ENCODE results near the gene INPP1. TPM values are rescaled to one million over a fixed set of nuclear protein-coding genes. Genes with fewer than 3 reads are reported as not detected.

INPP1 gene
- total RNA-seq, 1 experiment from 2014 or later = 4.0 TPM

DNA sequence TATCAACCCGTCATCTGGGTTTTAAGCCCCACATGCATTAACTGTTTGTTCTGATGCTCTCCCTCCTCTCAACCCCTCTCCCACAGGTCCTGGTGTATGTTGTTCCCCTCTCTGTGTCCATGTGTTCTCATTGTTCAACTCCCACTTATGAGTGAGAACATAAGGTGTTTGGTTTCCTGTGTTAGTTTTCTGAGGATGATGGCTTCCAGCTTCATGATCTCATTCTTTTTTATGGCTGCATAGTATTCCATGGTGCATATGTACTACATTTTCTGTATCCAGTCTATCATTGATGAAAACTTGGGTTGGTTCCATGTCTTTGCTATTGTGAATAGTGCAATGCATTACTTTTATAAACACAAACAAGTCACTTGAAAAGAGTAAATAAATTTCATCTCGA lies 7.0 kb upstream of the INPP1 start:
- Histone ChIP-seq H3F3A (ENCODE audit: low read length, unreplicated experiment) (no peaks in the 10 kb centered on the region), H2AFZ (ENCODE audit: low read length) (no peak overlapping the region), H3K4me2 (ENCODE audit: low read length) (no peak overlapping the region), H3K27me3 (ENCODE audit: low read length) (no peaks in the 10 kb centered on the region), H3K4me3 (ENCODE audit: low read length) (no peak overlapping the region), H3K9me3 (ENCODE audit: low read length) (no peaks in the 10 kb centered on the region), H3K79me2 (ENCODE audit: low read length) (no peaks in the 10 kb centered on the region), H3K4me1 (ENCODE audit: insufficient read depth, low read length) (no peaks in the 10 kb centered on the region), H3K27ac (ENCODE audit: low read length) (no peak overlapping the region), H4K20me1 (ENCODE audit: low read length) (no peaks in the 10 kb centered on the region), H3K36me3 (ENCODE audit: low read depth, low read length) (no peaks in the 10 kb centered on the region), H3K9me2 (replicated peaks; ENCODE audit: low read length) (no peaks in the 10 kb centered on the region), H3K9ac (ENCODE audit: low read length) (no peak overlapping the region)
- BruUV-seq (replicated peaks) = no TSS peak
- intact Hi-C loops (cut with micrococcal nuclease) = no loop called here
- TF ChIP-seq EZH2phosphoT487 (IDR thresholded peaks at IDR 0.05; ENCODE audit: borderline replicate concordance, low read length) = no peak
- TF ChIP-seq, protein P1, sequence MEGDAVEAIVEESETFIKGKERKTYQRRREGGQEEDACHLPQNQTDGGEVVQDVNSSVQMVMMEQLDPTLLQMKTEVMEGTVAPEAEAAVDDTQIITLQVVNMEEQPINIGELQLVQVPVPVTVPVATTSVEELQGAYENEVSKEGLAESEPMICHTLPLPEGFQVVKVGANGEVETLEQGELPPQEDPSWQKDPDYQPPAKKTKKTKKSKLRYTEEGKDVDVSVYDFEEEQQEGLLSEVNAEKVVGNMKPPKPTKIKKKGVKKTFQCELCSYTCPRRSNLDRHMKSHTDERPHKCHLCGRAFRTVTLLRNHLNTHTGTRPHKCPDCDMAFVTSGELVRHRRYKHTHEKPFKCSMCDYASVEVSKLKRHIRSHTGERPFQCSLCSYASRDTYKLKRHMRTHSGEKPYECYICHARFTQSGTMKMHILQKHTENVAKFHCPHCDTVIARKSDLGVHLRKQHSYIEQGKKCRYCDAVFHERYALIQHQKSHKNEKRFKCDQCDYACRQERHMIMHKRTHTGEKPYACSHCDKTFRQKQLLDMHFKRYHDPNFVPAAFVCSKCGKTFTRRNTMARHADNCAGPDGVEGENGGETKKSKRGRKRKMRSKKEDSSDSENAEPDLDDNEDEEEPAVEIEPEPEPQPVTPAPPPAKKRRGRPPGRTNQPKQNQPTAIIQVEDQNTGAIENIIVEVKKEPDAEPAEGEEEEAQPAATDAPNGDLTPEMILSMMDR (conservative IDR thresholded peaks at IDR 0.05; ENCODE audit: low read depth, low read length) = no peak
- ATAC-seq = no peak
- DNase-seq = no peak
- POLR2A ChIA-PET (ENCODE audit: unreplicated experiment) = no interaction called here
- CTCF ChIA-PET = no interaction called here

DNA sequence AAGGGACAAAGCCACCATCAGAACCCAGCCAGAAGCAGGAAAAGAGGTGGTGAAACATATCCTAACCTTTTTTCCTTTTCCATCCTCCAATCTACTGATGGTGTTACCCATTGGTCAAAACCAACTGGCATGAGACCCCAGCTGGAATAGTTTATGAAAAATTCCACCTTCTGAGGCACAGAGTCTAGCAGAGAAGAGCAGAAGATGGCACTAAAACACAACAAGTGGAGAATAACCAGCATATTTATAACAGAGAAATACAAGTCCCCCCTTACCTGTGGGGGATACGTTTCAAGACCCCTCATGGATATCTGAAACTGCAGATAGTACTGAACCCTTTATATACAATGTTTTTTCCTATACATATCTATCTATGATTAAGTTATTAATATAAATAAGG lies 4.9 kb upstream of the INPP1 start:
- no TSS peak for BruUV-seq (replicated peaks)
- TF ChIP-seq, protein P1 (conservative IDR thresholded peaks at IDR 0.05; ENCODE audit: low read depth, low read length) = no peak
- TF ChIP-seq EZH2phosphoT487 (IDR thresholded peaks at IDR 0.05; ENCODE audit: borderline replicate concordance, low read length) (no peak), EZH2 (IDR thresholded peaks at IDR 0.05; ENCODE audit: low read length, unreplicated experiment) (no peak)
- POLR2A ChIA-PET (ENCODE audit: unreplicated experiment) = no interaction called here
- H3K4me3 ChIP-seq (ENCODE audit: low read length) = no peak overlapping the region
- H3K9ac ChIP-seq (ENCODE audit: low read length) = no peak overlapping the region
- H3K36me3 ChIP-seq (ENCODE audit: low read depth, low read length) = no peaks in the 10 kb centered on the region
- no peaks in the 10 kb centered on the region for H4K20me1 ChIP-seq (ENCODE audit: low read length)
- H3K4me1 ChIP-seq (ENCODE audit: insufficient read depth, low read length) = no peaks in the 10 kb centered on the region; the same call in 1 of the 2 replicates
- H3K79me2 ChIP-seq (ENCODE audit: low read length) = no peaks in the 10 kb centered on the region
- no peak overlapping the region for H3K4me2 ChIP-seq (ENCODE audit: low read length)
- intact Hi-C loops (cut with micrococcal nuclease) = no loop called here
- no peak for DNase-seq
- no peaks in the 10 kb centered on the region for H3K9me3 ChIP-seq (ENCODE audit: low read length)
- H3K27ac ChIP-seq (ENCODE audit: low read length) = no peak overlapping the region
- no peak overlapping the region for H2AFZ ChIP-seq (ENCODE audit: low read length)
- no peaks in the 10 kb centered on the region for H3F3A ChIP-seq (ENCODE audit: low read length, unreplicated experiment)
- no peak for ATAC-seq
- CTCF ChIA-PET = interaction anchor here (0.6 kb wide), 1 partner anchor 628 kb away, joined by 5 read pairs; no protein-coding TSS in a partner anchor
- H3K27me3 ChIP-seq (ENCODE audit: low read length) = no peaks in the 10 kb centered on the region
- no peaks in the 10 kb centered on the region for H3K9me2 ChIP-seq (replicated peaks; ENCODE audit: low read length)

DNA sequence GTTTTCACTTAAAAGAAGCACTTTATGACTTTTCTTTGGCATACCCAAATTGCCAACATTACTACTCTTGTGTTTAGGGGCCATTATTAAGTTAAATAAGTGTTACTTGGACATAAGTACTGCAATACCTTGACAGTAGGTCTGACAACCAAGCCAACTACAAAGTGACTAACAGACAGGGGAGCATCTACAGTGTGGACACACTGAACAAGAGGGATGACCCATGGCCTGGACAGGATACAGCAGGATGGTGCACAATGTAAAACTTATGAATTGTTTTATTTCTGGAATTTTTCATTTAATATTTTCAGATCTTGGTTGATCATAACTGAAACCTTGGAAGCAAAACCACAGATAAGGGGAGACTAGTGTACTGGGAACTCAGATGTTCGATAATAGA lies 4.0 kb upstream of the INPP1 start:
- peaks cover 2% of the 10 kb centered on the region; the same call in 1 of the 2 replicates for H3K79me2 ChIP-seq (ENCODE audit: low read length)
- H4K20me1 ChIP-seq (ENCODE audit: low read length) = no peaks in the 10 kb centered on the region
- ChIA-PET CTCF (no interaction called here), POLR2A (ENCODE audit: unreplicated experiment) (no interaction called here)
- H3K9me3 ChIP-seq (ENCODE audit: low read length) = no peaks in the 10 kb centered on the region
- no peak overlapping the region for H3K4me3 ChIP-seq (ENCODE audit: low read length)
- no peaks in the 10 kb centered on the region for H3K36me3 ChIP-seq (ENCODE audit: low read depth, low read length)
- no peak overlapping the region for H3K9ac ChIP-seq (ENCODE audit: low read length)
- DNase-seq = no peak
- H2AFZ ChIP-seq (ENCODE audit: low read length) = no peak overlapping the region
- H3K27me3 ChIP-seq (ENCODE audit: low read length) = no peaks in the 10 kb centered on the region
- H3K4me2 ChIP-seq (ENCODE audit: low read length) = no peak overlapping the region
- BruUV-seq (replicated peaks) = no TSS peak
- H3K9me2 ChIP-seq (replicated peaks; ENCODE audit: low read length) = no peaks in the 10 kb centered on the region
- no peaks in the 10 kb centered on the region for H3F3A ChIP-seq (ENCODE audit: low read length, unreplicated experiment)
- H3K4me1 ChIP-seq (ENCODE audit: insufficient read depth, low read length) = peaks cover 1% of the 10 kb centered on the region
- no peak for ATAC-seq
- TF ChIP-seq EZH2phosphoT487 (IDR thresholded peaks at IDR 0.05; ENCODE audit: borderline replicate concordance, low read length) (no peak), EZH2 (IDR thresholded peaks at IDR 0.05; ENCODE audit: low read length, unreplicated experiment) (no peak)
- TF ChIP-seq, protein P1 (conservative IDR thresholded peaks at IDR 0.05; ENCODE audit: low read depth, low read length) = no peak
- intact Hi-C loops (cut with micrococcal nuclease) = no loop called here
- H3K27ac ChIP-seq (ENCODE audit: low read length) = no peak overlapping the region

All from PC-3 (cell line).